Endothelial cell of umbilical vein (primary cell): ENCODE results near the gene CEBPA.

Experiments
- CTCF ChIP-seq, 2 donors: IDR thresholded peaks; 1 replicate in 1 of 2; 2 replicates in 1 of 2; pipeline ENCODE4 v1.5.1; 2011; ENCODE audit warnings: low read length in 2 of 2, mild to moderate bottlenecking in 2 of 2, moderate library complexity in 2 of 2, control low read depth in 1 of 2, inconsistent platforms in 1 of 2, low read depth in 1 of 2; ENCODE audit not compliant: insufficient read depth in 1 of 2; ENCODE audit errors: extremely low read depth in 1 of 2
- FOS ChIP-seq: IDR thresholded peaks from 2 replicates; pipeline ENCODE4 v1.6.1; 2011; ENCODE audit warnings: mild to moderate bottlenecking, low read length, moderate library complexity, borderline replicate concordance; ENCODE audit not compliant: insufficient read depth
- MAX ChIP-seq: IDR thresholded peaks from 2 replicates; pipeline ENCODE4 v1.6.1; 2011; ENCODE audit not compliant: insufficient read depth, insufficient read length

GRCh38 chr19:33309826-33310225 is 7.5 kb upstream of the CEBPA start:
- no peak for TF ChIP-seq FOS
- TF ChIP-seq MAX: no peak
- TF ChIP-seq CTCF (IDR thresholded peaks at IDR 0.05; ENCODE audit: extremely low read depth in 1 of 2, insufficient read depth in 1 of 2, low read depth in 1 of 2, low read length in 2 of 2): no peak
